HG02623 (cell line): Measurements from ENCODE around the gene FTL.

ENCODE experiments used
- ATAC-seq: cut with Tn5 transposase; IDR thresholded peaks from one replicate; pipeline ENCODE4 v1.9.1; 2021; ENCODE audit warnings: moderate library complexity; ENCODE audit not compliant: unreplicated experiment

Gene FTL

DNA sequence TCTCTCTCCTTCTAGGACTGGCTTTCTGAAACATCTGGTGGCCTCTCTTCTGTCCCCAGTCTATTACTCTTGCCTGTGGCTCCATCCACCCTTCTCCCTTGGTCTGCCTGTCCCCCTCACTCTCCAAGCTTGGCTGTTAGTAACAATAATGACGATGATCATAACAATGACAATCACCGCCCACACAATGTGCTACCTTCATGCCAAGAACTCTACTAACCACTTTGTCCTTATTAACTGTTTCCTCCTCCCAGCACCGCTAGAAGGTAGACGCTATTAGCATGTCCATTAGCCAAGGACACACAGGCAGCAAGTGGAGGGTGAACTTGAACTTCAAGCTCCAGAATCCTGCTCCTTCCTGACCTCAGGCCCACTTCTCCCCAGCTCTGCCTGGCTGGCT, 25.3 kb downstream of the FTL start:
- ATAC-seq = no peak

DNA sequence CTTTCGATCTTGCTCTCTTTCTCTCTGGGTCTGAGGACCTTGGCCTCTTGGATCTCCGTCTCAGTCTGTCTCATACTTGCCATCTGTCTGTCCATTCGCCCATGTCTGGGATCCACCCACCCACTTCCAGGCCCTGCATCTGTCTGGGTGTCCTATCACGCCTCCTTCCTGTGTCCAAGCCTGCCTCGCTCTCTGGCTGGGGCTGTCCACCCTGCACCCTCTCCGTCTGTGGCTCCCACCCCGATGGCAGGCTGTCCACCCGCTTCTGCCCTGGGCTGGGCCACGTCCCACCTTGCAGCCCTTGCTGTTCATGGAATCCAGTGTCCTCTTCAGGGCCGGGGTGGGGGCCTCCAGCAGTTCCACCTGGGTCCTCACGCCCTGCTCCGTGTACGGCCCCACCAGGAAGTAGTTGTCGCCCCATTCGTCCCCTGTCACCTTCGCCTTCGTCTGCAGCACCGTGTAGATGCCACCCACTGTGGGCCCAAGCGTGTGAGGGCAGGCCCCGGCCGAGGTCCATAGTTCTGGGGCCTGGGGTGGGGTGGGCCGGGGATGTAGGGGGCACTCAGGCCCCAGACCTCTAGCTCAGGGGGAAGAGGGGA, 26.0 kb downstream of the FTL start:
- ATAC-seq = no peak

GRCh38 chr19:48991873-48992580, 26.9 kb downstream of the FTL start:
- no peak for ATAC-seq

DNA sequence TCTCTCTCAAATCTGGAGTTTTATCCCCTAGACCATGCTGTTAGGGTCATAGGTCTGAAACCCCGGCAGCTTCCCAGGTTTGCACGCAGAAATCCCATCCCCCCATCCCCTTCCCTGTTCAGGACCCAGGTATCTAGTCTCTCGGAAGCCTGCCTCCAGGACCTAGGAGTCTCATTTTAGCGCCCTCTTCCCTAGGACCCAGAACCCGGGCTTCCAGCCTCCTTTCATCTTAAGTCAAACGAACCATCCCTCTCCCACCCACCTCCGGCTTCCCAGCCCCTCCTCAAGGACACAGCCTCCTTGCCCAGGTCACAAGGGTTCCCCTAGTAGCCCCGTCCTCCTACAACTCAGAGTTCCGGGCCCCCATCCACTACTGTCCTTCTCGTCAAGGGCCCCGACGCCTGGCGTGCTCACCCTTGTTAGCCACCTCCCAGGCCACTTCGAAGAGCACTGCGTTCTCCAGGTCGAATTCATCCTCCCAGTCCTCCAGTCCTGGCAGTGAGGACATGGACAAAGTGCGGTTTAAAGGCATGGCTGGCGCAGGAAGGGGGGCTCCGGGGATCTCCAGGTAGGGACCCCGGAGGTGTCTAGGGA, 27.6 kb downstream of the FTL start:
- ATAC-seq = no peak

- peak; percentile 83 for ATAC-seq
Measured at GRCh38 chr19:48993175-48994034, 28.3 kb downstream of the FTL start, which contains the start of the genes GYS1 and RUVBL2. GYS1 (minus strand) TSS chr19:48993309; CDS start chr19:48993112, 197 bp downstream. RUVBL2 (plus strand) TSS chr19:48993887; CDS start chr19:48993912, 25 bp downstream.

- ATAC-seq = no peak
Measured at GRCh38 chr19:48994035-48994386, 28.9 kb downstream of the FTL start.

GRCh38 chr19:48997972-48998371, 32.9 kb downstream of the FTL start:
- ATAC-seq = no peak

- no peak for ATAC-seq
Measured at GRCh38 chr19:48999481-49000325, 34.6 kb downstream of the FTL start.

DNA sequence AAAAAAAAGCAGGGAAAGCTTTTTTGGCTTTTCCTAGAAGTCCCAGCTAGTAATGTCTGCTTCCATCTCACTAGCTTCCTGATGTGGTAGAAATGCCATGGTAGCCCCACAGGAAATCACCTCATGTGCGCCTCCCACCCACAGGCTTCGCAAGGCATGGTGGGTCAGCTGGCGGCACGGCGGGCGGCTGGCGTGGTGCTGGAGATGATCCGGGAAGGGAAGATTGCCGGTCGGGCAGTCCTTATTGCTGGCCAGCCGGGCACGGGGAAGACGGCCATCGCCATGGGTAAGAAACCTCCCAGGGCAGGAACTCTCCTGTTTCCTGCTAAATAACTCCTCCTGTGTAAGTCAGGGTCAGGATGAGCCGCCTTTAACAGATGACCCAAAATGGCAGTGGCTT, 39.0 kb downstream of the FTL start:
- no peak for ATAC-seq

GRCh38 chr19:49004964-49005614, 40.0 kb downstream of the FTL start:
- ATAC-seq = no peak

DNA sequence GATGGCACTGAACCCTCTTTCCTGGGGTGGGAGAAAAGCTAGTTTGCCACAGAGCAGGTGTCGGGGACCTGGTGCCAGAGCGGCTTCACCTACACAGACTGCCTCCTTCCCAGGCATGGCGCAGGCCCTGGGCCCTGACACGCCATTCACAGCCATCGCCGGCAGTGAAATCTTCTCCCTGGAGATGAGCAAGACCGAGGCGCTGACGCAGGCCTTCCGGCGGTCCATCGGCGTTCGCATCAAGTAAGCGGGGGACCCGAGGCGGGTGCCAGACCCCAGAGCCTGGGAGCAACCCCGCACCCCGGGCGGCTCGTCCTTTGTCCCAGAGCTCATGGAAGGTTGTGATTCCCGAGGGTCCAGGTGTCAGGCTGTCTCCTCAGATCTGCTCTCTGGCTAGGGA, 41.8 kb downstream of the FTL start:
- ATAC-seq = no peak

GRCh38 chr19:49009828-49010227, 44.7 kb downstream of the FTL start:
- ATAC-seq = no peak

GRCh38 chr19:49010453-49010852, 45.3 kb downstream of the FTL start:
- ATAC-seq = no peak

DNA sequence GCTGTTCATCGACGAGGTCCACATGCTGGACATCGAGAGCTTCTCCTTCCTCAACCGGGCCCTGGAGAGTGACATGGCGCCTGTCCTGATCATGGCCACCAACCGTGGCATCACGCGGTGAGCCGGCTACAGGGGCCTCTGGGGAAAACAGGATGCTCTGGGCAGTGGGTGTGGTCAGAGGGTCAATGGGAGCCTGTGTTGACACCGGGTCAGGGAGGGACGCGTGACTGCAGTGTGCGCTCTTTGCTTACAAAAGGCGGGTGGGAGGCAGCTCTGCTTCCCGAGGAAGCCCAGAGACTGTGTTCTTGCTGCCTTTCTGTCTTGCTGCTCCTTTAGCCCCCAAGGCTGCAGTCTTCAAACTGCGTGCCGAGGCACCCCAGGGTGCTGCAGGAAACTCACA, 46.1 kb downstream of the FTL start:
- ATAC-seq = no peak

GRCh38 chr19:49014123-49014869, 49.2 kb downstream of the FTL start:
- ATAC-seq = no peak

DNA sequence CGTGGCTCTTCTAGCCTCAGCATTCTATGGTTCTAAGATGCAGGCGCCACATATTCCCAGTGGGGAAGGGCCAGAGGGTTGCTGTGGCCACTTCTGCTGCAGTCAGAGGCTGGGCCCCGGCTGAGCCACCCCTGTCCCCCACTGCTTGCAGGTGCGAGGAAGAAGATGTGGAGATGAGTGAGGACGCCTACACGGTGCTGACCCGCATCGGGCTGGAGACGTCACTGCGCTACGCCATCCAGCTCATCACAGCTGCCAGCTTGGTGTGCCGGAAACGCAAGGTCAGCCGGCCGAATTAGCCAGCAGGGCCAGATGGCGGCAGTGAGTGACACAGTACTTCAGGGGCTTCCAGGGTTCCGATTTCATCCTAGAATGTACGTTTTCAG, 49.8 kb downstream of the FTL start:
- no peak for ATAC-seq

- no peak for ATAC-seq
Measured at GRCh38 chr19:49016067-49016839, 51.1 kb downstream of the FTL start.
